NK-92 (cell line): Measurements from ENCODE around the gene SH3GLB1.

Experiments
- DNase-seq: peaks from one replicate; lab custom pipeline; 2025; ENCODE audit not compliant: unreplicated experiment; lab: John Stamatoyannopoulos, UW

SH3GLB1 gene

GRCh38 chr1:86731416-86731815 is 27.0 kb downstream of the SH3GLB1 start:
- DNase-seq: no peak

- DNase-seq: no peak
Observed at GRCh38 chr1:86733340-86733739, 29.0 kb downstream of the SH3GLB1 start.

- DNase-seq: no peak
Observed at GRCh38 chr1:86739648-86740509, 35.5 kb downstream of the SH3GLB1 start.

GRCh38 chr1:86741947-86742572 is 37.7 kb downstream of the SH3GLB1 start:
- no peak for DNase-seq

- no peak for DNase-seq
Observed at GRCh38 chr1:86747304-86747703, 42.9 kb downstream of the SH3GLB1 start.

- DNase-seq: no peak
Observed at GRCh38 chr1:86748622-86749373, 44.4 kb downstream of the SH3GLB1 start.

GRCh38 chr1:86750076-86750475 is 45.7 kb downstream of the SH3GLB1 start:
- no peak for DNase-seq

- no peak for DNase-seq
Observed at GRCh38 chr1:86750530-86750929, 46.2 kb downstream of the SH3GLB1 start.

- DNase-seq: no peak
Observed at GRCh38 chr1:86751923-86752322, 47.5 kb downstream of the SH3GLB1 start.

GRCh38 chr1:86753700-86754099 is 49.3 kb downstream of the SH3GLB1 start:
- no peak for DNase-seq

- no peak for DNase-seq
Observed at GRCh38 chr1:86754265-86754974, 50.0 kb downstream of the SH3GLB1 start.

- DNase-seq: no peak
Observed at GRCh38 chr1:86756062-86756406, 51.7 kb downstream of the SH3GLB1 start.

GRCh38 chr1:86757272-86757984 is 53.1 kb downstream of the SH3GLB1 start:
- DNase-seq: no peak

- no peak for DNase-seq
Observed at GRCh38 chr1:86758570-86758969, 54.2 kb downstream of the SH3GLB1 start.

GRCh38 chr1:86760199-86760598 is 55.8 kb downstream of the SH3GLB1 start:
- no peak for DNase-seq

- no peak for DNase-seq
Observed at GRCh38 chr1:86762336-86762735, 58.0 kb downstream of the SH3GLB1 start.

GRCh38 chr1:86764523-86764922 is 60.1 kb downstream of the SH3GLB1 start:
- DNase-seq: no peak

GRCh38 chr1:86765073-86765472 is 60.7 kb downstream of the SH3GLB1 start:
- no peak for DNase-seq

GRCh38 chr1:86765674-86766073 is 61.3 kb downstream of the SH3GLB1 start:
- no peak for DNase-seq

GRCh38 chr1:86768554-86768953 is 64.2 kb downstream of the SH3GLB1 start:
- DNase-seq: no peak

GRCh38 chr1:86769065-86769464 is 64.7 kb downstream of the SH3GLB1 start:
- DNase-seq: no peak
